DMS114 treated with DMSO at 0.1 percent for 48 hours (cell line): Measurements from ENCODE around the gene KPNA4.
"Not testable (repeated sequence)": the region's sequence is repeated elsewhere in the genome, so short reads cannot be mapped to it uniquely, and the experiment has no call there.

Experiments used
- DNase-seq: peaks from one replicate; lab custom pipeline; 2025; ENCODE audit not compliant: unreplicated experiment; lab: John Stamatoyannopoulos, UW

The KPNA4 gene

DNA sequence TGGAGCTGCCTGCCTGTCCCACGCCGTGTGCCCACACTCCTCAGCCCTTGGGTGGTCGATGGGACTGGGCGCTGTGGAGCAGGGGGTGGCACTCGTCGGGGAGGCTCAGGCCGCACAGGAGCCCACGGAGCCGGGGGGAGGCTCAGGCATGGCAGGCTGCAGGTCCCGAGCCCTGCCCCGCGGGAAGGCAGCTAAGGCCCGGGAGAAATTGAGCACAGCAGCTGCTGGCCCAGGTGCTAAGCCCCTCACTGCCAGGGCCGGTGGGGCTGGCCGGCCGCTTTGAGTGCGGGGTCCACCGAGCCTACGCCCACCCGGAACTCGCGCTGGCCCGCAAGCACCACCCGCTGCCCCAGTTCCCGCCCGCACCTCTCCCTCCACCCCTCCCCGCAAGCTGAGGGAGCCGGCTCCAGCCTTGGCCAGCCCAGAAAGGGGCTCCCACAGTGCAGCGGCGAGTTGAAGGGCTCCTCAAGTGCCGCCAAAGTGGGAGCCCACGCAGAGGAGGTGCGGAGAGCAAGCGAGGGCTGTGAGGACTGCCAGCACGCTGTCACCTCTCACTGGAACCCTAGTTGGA is 8.7 kb upstream of the KPNA4 start:
- DNase-seq = not testable (repeated sequence)

GRCh38 chr3:160569894-160570652 is 4.7 kb upstream of the KPNA4 start:
- no peak for DNase-seq

GRCh38 chr3:160568989-160569388 is 3.6 kb upstream of the KPNA4 start:
- DNase-seq = no peak

DNA sequence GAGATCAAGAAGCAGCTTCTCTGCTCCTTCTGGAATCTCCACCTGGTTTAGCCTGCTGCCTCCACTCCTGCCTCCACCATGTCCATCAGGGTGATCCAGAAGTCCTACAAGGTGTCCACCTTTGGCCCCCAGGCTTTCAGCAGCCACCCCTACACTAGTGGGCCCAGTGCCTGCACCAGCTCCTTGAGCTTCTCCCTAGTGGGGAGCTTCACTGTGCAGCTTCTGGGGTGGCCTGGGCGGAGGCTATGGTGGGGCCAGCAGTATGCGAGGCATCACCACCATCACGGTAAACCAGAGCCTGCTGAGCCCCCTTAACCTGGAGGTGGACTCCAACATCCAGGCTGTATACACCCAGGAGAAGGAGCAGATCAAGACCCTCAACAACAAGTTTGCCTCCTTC is 2.4 kb upstream of the KPNA4 start:
- DNase-seq = no peak

DNA sequence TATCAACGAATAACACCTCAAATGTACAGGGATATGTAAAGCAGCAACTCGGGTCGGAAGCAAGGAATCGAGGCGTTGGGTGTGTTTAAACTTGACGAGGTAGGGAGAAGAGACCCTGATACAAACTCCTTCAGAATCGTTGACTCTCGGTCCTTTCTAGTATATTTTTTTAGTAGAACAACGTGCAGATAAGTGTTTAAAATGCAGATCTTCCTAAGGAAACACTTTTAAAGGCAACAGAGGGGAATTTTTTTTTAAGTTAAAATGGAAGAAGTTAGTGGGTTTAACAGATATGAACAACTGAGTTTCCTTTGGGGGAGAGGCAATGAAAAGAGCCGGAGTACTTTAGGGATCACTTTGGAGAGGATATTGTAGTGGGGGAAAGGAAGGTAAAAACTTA is 1.1 kb upstream of the KPNA4 start:
- no peak for DNase-seq

DNA sequence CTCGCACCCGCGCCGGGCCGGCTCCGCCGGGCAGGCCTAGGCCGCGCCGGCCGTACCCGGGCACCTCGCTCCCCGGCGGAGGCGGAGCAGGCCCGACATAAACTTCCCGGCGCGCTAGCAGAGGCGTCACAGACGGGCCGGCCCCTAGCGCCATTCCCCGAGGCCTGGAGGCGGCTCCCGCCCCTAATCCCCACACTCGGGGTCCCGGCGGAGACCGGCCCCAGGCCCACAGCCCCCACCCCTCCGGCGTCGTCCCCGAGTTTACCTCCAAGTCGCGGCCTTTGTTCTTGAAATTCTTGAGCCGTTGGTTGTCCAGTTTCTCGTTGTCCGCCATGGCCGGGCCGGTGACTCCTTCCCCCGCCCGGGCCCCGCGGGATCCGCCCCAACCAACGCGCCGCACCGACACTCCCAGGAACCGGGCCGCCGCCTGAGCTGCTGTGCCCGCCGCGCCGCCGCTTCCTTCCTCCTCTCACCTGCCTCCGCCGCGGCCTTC is 376 bp downstream of the KPNA4 start:
- DNase-seq = no peak

DNA sequence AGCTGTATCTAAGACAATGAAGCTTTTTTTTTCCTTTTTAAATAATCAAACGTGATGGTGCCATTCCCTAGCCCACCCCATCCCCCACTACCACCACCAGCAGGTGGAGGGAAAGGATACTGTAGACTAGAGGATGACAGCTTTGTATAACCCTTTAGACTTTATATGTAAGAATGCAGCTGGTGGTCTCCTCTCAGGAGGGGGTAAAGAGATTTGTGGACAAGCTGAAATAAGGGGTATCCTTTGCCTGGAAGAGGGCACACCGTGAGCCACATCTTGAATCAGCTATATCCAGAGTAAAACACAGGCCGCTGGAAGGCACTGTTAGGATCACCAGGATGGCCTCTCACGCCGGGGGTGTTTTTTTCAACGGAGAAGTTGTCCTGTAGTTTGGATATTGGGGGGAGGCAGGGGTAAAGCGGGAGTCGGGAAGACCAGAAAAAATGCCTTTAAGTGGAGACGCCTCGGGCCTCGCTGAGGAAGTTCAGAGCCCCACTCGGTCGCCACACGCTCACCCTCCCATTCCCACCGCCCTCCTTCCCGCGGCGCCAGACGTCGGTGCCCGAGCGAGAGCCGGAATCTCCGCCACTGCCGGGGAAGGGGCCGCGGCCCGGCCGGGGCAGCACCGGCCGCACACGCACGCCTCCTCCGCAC is 986 bp downstream of the KPNA4 start:
- no peak for DNase-seq

- DNase-seq = no peak
Measured at GRCh38 chr3:160562952-160563351, 2.4 kb downstream of the KPNA4 start.

GRCh38 chr3:160557571-160557970 is 7.8 kb downstream of the KPNA4 start:
- DNase-seq = no peak

DNA sequence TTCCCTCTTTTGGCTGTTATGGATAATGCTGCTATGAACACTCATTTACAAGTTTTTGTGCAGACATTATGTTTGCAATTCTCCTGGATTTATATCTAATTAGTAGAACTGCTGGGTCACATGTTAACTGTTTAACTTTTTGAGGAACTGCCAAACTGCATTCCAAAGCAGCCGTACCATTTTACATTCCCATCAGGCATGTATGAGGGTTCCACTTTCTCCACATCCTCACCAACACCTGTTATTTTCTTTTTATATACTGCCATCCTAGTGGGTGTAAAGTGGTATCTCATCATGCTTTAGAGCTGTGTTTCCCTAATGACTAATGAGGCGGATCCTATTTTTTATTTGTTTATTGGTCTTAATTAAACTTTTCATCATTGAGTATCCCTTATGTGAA is 9.2 kb downstream of the KPNA4 start:
- no peak for DNase-seq

GRCh38 chr3:160554980-160555379 is 10.4 kb downstream of the KPNA4 start:
- no peak for DNase-seq

DNA sequence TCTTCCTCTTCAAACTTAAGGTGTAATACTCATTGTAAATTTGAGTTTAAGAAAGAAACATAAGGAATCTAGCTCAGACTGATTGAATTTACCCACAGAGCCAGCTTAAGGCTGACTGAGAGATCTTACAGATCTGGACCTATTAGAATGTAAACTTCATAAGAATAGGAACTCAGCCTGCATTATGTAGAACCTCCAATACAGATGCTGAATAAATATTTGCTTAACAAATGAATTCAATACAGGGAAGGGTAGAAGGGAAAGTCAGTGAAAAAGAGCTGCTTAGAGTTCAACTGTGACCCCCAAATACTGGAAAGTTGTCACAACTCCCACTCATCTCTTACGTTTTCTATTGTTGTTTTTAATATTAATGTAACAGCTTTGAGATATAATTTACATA is 11.5 kb downstream of the KPNA4 start:
- DNase-seq = no peak

- no peak for DNase-seq
Measured at GRCh38 chr3:160546727-160547126, 18.6 kb downstream of the KPNA4 start.

DNA sequence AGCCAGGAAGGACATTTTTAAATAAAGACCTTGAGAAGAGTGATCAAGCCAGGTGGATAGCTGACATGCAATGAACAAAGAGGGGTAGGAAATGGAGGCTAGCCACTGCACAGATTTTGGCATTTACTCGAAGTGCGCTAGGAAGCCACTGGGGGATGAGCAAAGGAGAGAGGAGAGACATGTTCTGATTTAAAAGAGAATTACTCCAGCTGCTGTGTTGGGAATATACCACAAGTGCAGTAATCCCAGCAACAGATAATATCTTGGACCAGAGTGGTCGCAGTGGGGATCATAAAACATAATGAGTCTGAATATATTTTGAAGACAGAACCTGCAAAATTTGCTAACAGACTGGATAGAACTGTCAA is 19.9 kb downstream of the KPNA4 start:
- DNase-seq = no peak

DNA sequence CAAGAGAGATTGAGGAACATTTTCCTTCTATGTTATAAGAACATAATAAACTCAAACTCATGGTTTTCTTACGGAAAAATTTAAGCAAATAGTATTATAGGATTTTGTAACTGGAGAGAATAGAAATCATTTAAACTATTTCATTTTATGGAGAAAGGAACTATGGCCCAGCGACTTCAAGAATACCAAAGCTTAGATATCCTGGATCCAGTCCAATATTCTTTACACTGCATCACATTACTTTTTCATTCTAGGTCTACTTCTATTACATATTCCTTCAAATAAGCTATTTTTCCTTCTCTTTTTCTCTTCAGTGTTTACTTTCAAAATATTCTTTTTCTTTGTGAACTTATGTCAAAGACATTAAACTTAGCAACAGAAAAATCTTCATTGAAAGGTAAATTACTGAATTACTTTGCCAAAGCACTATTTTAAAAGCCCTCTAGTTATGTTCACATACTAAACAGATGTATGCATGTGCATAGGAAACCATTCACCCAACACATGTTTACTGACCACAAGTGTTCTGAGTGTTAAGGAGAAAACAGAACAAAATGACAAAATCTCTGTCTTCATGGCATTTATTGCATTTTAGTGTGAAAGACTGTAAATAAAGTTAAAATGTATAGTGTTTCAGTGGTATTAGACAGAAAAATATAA is 20.4 kb downstream of the KPNA4 start:
- no peak for DNase-seq

DNA sequence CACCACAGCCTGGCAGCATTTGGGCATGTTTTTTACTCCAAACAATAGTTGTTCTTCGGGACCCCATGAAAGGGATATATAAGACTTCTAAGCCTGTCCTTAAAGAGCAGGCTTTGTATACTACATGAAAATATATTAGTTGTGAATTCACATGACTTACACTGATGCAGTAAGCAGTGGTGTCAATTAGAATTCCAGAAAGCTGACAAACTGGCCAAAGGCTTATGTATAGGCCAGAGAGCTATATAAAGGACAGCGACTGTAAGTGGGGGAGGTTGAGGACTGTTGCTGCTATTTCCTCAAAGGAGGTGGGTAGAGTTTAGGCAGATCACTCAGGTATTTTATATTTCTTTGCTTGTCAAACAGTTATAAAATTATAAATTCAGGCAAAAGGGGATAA is 24.8 kb downstream of the KPNA4 start:
- no peak for DNase-seq

DNA sequence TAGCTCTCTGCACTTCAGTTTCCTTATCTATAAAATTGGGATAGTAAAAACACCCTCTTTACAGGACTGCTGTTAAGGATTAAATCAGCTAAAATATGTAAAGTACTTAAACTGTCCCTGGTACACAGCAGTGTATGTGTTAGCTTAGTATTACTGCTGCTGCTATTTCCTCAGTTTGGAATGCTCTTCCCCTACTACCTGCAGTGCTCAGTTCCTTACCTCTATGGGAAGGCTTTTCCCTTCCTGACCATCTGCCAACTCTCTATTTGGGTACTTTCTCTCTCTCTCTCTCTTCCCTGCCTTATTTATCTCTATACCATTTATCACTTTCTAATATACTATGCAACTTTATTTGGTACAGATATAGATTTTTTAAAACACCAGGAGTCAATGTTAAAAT is 26.5 kb downstream of the KPNA4 start:
- no peak for DNase-seq

- no peak for DNase-seq
Measured at GRCh38 chr3:160537729-160538128, 27.6 kb downstream of the KPNA4 start.

GRCh38 chr3:160532371-160532770 is 33.0 kb downstream of the KPNA4 start:
- DNase-seq = no peak

DNA sequence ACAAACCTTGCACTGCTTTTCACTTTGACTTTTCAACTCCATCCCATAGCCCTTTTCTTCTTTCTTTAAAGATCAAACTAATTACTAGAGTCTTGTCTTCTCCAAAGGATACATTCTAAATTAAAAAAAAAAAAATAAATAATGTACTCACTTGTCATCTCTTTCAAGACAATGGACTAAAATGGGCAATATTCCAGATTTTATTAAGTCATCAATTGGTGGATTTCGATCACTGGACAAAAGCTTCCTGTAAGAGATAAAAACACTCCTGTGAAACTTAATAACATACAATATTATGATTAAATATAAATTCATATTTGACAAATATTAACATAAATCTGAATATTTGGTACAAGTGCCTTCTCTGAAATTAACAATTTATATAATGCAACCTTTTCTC is 34.1 kb downstream of the KPNA4 start:
- no peak for DNase-seq

GRCh38 chr3:160516391-160516790 is 49.0 kb downstream of the KPNA4 start:
- not testable (repeated sequence) for DNase-seq

GRCh38 chr3:160501325-160501724 is 64.0 kb downstream of the KPNA4 start:
- DNase-seq = no peak
